ENCODE measurements around the gene SIRT3.

GRCh38 chr11:236774-237767 is 929 bp upstream of the SIRT3 start, which contains the start of gene PSMD13:
- peak in 1 of 2 donors; percentile 45 for TF ChIP-seq POLR2A (IDR thresholded peaks at IDR 0.05)
- TF ChIP-seq, protein P1, sequence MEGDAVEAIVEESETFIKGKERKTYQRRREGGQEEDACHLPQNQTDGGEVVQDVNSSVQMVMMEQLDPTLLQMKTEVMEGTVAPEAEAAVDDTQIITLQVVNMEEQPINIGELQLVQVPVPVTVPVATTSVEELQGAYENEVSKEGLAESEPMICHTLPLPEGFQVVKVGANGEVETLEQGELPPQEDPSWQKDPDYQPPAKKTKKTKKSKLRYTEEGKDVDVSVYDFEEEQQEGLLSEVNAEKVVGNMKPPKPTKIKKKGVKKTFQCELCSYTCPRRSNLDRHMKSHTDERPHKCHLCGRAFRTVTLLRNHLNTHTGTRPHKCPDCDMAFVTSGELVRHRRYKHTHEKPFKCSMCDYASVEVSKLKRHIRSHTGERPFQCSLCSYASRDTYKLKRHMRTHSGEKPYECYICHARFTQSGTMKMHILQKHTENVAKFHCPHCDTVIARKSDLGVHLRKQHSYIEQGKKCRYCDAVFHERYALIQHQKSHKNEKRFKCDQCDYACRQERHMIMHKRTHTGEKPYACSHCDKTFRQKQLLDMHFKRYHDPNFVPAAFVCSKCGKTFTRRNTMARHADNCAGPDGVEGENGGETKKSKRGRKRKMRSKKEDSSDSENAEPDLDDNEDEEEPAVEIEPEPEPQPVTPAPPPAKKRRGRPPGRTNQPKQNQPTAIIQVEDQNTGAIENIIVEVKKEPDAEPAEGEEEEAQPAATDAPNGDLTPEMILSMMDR (IDR thresholded peaks at IDR 0.05) = peak in 1 of 12 donors; percentile 16

Data from heart left ventricle (tissue), 13 donors.